H9 (cell line): ENCODE results near the gene FCMR. TPM values are rescaled to one million over a fixed set of nuclear protein-coding genes. Genes with fewer than 3 reads are reported as not detected.

ENCODE experiments used
- DNase-seq: peaks from one replicate; pipeline ENCODE4 v3.0.0-alpha.2; 2017
- H2AFZ ChIP-seq: one replicate; pipeline ENCODE4 v1.6.1; 2013; ENCODE audit warnings: mild to moderate bottlenecking, low read length, control low read depth, moderate library complexity
- H2AK5ac ChIP-seq: 2 replicates; pipeline ENCODE4 v1.6.1; 2013; ENCODE audit warnings: low read length, control low read depth, mixed read lengths; ENCODE audit not compliant: insufficient read length
- H2BK120ac ChIP-seq: one replicate; pipeline ENCODE4 v1.6.1; 2013; ENCODE audit warnings: low read depth, mild to moderate bottlenecking, low read length, control low read depth, inconsistent platforms; ENCODE audit not compliant: poor library complexity, severe bottlenecking
- H2BK12ac ChIP-seq: 2 replicates; pipeline ENCODE4 v1.6.1; 2013; ENCODE audit warnings: low read length, control low read depth, mixed read lengths, low read depth; ENCODE audit not compliant: insufficient read length
- H2BK15ac ChIP-seq: 2 replicates; pipeline ENCODE4 v1.6.1; 2013; ENCODE audit warnings: low read depth, low read length, control low read depth
- H2BK20ac ChIP-seq: one replicate; pipeline ENCODE4 v1.6.1; 2013; ENCODE audit warnings: low read depth, mild to moderate bottlenecking, low read length, control low read depth, inconsistent platforms; ENCODE audit not compliant: poor library complexity, severe bottlenecking
- H2BK5ac ChIP-seq: 2 replicates; pipeline ENCODE4 v1.6.1; 2013; ENCODE audit warnings: low read length, control low read depth, mixed read lengths; ENCODE audit not compliant: insufficient read length
- H3K14ac ChIP-seq: 2 replicates; pipeline ENCODE4 v1.6.1; 2013; ENCODE audit warnings: low read length, control low read depth; ENCODE audit not compliant: insufficient read depth
- H3K18ac ChIP-seq: 2 replicates; pipeline ENCODE4 v1.6.1; 2013; ENCODE audit warnings: low read depth, mild to moderate bottlenecking, mixed read lengths, low read length, control low read depth; ENCODE audit not compliant: insufficient read length
- H3K23ac ChIP-seq: 2 replicates; pipeline ENCODE4 v1.6.1; 2013; ENCODE audit warnings: low read length, control low read depth, mixed read lengths, low read depth; ENCODE audit not compliant: insufficient read length
- H3K23me2 ChIP-seq: 2 replicates; pipeline ENCODE4 v1.6.1; 2013; ENCODE audit warnings: low read depth, mild to moderate bottlenecking, mixed read lengths, low read length, control low read depth; ENCODE audit not compliant: insufficient read length, poor library complexity, severe bottlenecking
- H3K27ac ChIP-seq: 2 replicates; pipeline ENCODE4 v1.5.1; 2013; ENCODE audit warnings: low read length, control low read depth, mixed read lengths, low read depth; ENCODE audit not compliant: insufficient read length
- H3K27me3 ChIP-seq: 2 replicates; pipeline ENCODE4 v1.6.1; 2013; ENCODE audit warnings: low read length, control low read depth, inconsistent platforms; ENCODE audit not compliant: insufficient read depth
- H3K4ac ChIP-seq: 2 replicates; pipeline ENCODE4 v1.6.1; 2013; ENCODE audit warnings: low read depth, mild to moderate bottlenecking, control low read depth, inconsistent platforms, low read length, moderate library complexity
- H3K4me1 ChIP-seq: 2 replicates; pipeline ENCODE4 v1.6.1; 2013; ENCODE audit warnings: low read length, control low read depth, inconsistent platforms; ENCODE audit not compliant: insufficient read depth
- H3K4me2 ChIP-seq: 2 replicates; pipeline ENCODE4 v1.6.1; 2013; ENCODE audit warnings: low read length, control low read depth, mixed read lengths; ENCODE audit not compliant: insufficient read length, insufficient read depth
- H3K56ac ChIP-seq: 2 replicates; pipeline ENCODE4 v1.6.1; 2013; ENCODE audit warnings: low read depth, mild to moderate bottlenecking, mixed read lengths, low read length, control low read depth; ENCODE audit not compliant: insufficient read length
- H3K79me1 ChIP-seq: 2 replicates; pipeline ENCODE4 v1.6.1; 2013; ENCODE audit warnings: low read depth, mild to moderate bottlenecking, moderate library complexity, low read length, control low read depth, inconsistent platforms; ENCODE audit not compliant: insufficient read depth, poor library complexity, severe bottlenecking
- H3K79me2 ChIP-seq: 2 replicates; pipeline ENCODE4 v1.6.1; 2013; ENCODE audit warnings: low read length, control low read depth, inconsistent platforms; ENCODE audit not compliant: insufficient read depth
- H3K9ac ChIP-seq: 2 replicates; pipeline ENCODE4 v1.6.1; 2013; ENCODE audit warnings: low read length, control low read depth, mixed read lengths; ENCODE audit not compliant: insufficient read length; ENCODE audit errors: extremely low read depth
- H3K9me3 ChIP-seq: one replicate; pipeline ENCODE4 v1.6.1; 2013; ENCODE audit warnings: low read depth, low read length, inconsistent platforms; ENCODE audit not compliant: control insufficient read depth
- H3T11ph ChIP-seq: one replicate; pipeline ENCODE4 v1.6.1; 2013; ENCODE audit warnings: mild to moderate bottlenecking, low read length, control low read depth, inconsistent platforms
- H4K20me1 ChIP-seq: one replicate; pipeline ENCODE4 v1.6.1; 2013; ENCODE audit not compliant: control insufficient read depth, insufficient read length, insufficient read depth
- H4K5ac ChIP-seq: 2 replicates; pipeline ENCODE4 v1.6.1; 2013; ENCODE audit warnings: low read depth, mild to moderate bottlenecking, mixed read lengths, low read length, control low read depth; ENCODE audit not compliant: insufficient read length
- H4K8ac ChIP-seq: replicated peaks from 2 replicates; pipeline ENCODE4 v1.6.1; 2013; ENCODE audit warnings: low read length, control low read depth, mixed read lengths, low read depth; ENCODE audit not compliant: insufficient read length
- H4K91ac ChIP-seq: 2 replicates; pipeline ENCODE4 v1.6.1; 2013; ENCODE audit warnings: low read depth, mild to moderate bottlenecking, moderate library complexity, mixed read lengths, low read length, control low read depth; ENCODE audit not compliant: insufficient read length
- H3K27ac Mint-ChIP-seq, 3 experiments: 2 replicates in 2 of 3; 3 replicates in 1 of 3; pipeline ENCODE4 v1.8.0; 2020 to 2021; ENCODE audit warnings: mixed read lengths in 3 of 3, mild to moderate bottlenecking in 1 of 3, moderate library complexity in 1 of 3
- H3K27me3 Mint-ChIP-seq: 2 replicates; pipeline ENCODE4 v1.8.0; 2021; ENCODE audit warnings: low read depth, mild to moderate bottlenecking, moderate library complexity, mixed read lengths
- H3K36me3 Mint-ChIP-seq, 3 experiments: 2 replicates in 2 of 3; 3 replicates in 1 of 3; pipeline ENCODE4 v1.8.0; 2020 to 2021; ENCODE audit warnings: low read depth in 3 of 3, mixed read lengths in 3 of 3; ENCODE audit not compliant: insufficient read depth in 1 of 3
- H3K4me1 Mint-ChIP-seq, 2 experiments: 2 replicates each; pipeline ENCODE4 v1.8.0; 2020; ENCODE audit warnings: mixed read lengths in 2 of 2
- H3K4me3 Mint-ChIP-seq, 2 experiments: 2 replicates in 1 of 2; 3 replicates in 1 of 2; pipeline ENCODE4 v1.8.0; 2020 to 2021; ENCODE audit warnings: mild to moderate bottlenecking in 2 of 2, mixed read lengths in 2 of 2, moderate library complexity in 1 of 2
- H3K9me3 Mint-ChIP-seq, 2 experiments: 2 replicates in 1 of 2; 3 replicates in 1 of 2; pipeline ENCODE4 v1.8.0; 2020; ENCODE audit warnings: mild to moderate bottlenecking in 2 of 2, mixed read lengths in 2 of 2, moderate library complexity in 1 of 2
- CTCF ChIP-seq: fragments of 200-600 bp; sonication (generic); conservative IDR thresholded peaks from 3 replicates; pipeline ENCODE4 v1.8.0; 2021; ENCODE audit warnings: antibody characterized with exemption, mild to moderate bottlenecking
- WGBS: extraction: QIAGEN DNeasy Blood & Tissue Kit; methylation state at CpG from one replicate; pipeline ENCODE4 v1.1.7; 2013; ENCODE audit warnings: missing lambda C conversion rate, low lambda C conversion rate, mixed read lengths; ENCODE audit not compliant: insufficient read length; ENCODE audit errors: extremely low coverage; 5-methylcytosine and 5-hydroxymethylcytosine counted together
- total RNA-seq: library from RNA; stranded (reverse); gene quantifications from 2 replicates; pipeline ENCODE4 v1.2.1, GENCODE V29; 2021

FCMR gene
- total RNA-seq, 1 experiment from 2014 or later: not detected

GRCh38 chr1:206883876-206884275 lies 37.9 kb downstream of the FCMR start:
- no peak overlapping the region for H3K4me2 ChIP-seq

More at GRCh38 chr1:206883876-206884275, 37.9 kb downstream of the FCMR start:
- no peaks in the 10 kb centered on the region for H3K23me2 ChIP-seq
- no peaks in the 10 kb centered on the region for H3K79me2 ChIP-seq
- H3K27me3 Mint-ChIP-seq: peaks cover 3% of the 10 kb centered on the region
- H3K9me3 Mint-ChIP-seq: peaks cover 6 to 13% of the 10 kb centered on the region in 2 experiments
- no peak for TF ChIP-seq CTCF
- no peak overlapping the region for H4K8ac ChIP-seq
- no peak overlapping the region for H3K23ac ChIP-seq
- no peak for DNase-seq
- no peak overlapping the region for H2AK5ac ChIP-seq
- no peak overlapping the region for H2BK120ac ChIP-seq
- H3K36me3 Mint-ChIP-seq: peaks cover 0 to 5% (median 0%) of the 10 kb centered on the region in 3 experiments; a peak in 1 of 7 replicates
- no peak overlapping the region for H2AFZ ChIP-seq
- H3K27me3 ChIP-seq: no peaks in the 10 kb centered on the region
- H3K4ac ChIP-seq: no peak overlapping the region
- no peak overlapping the region for H2BK15ac ChIP-seq
- no peaks in the 10 kb centered on the region for H3K9me3 ChIP-seq
- H3K4me1 ChIP-seq: no peaks in the 10 kb centered on the region
- no peak overlapping the region for H4K91ac ChIP-seq
- no peak overlapping the region for H2BK5ac ChIP-seq
- no peak overlapping the region for H3K4me3 Mint-ChIP-seq
- H2BK12ac ChIP-seq: no peak overlapping the region
- no peak overlapping the region for H3K18ac ChIP-seq
- H3K27ac Mint-ChIP-seq: no peak overlapping the region
- H3T11ph ChIP-seq: no peak overlapping the region
- H4K5ac ChIP-seq: no peak overlapping the region
- no peaks in the 10 kb centered on the region for H3K4me1 Mint-ChIP-seq
- H3K9ac ChIP-seq: no peak overlapping the region
- no peak overlapping the region for H3K14ac ChIP-seq
- WGBS: no CpG with 5 or more reads among the region's 2 CpGs
- no peaks in the 10 kb centered on the region for H3K79me1 ChIP-seq
- H3K27ac ChIP-seq: no peak overlapping the region
- no peak overlapping the region for H2BK20ac ChIP-seq
- no peaks in the 10 kb centered on the region for H4K20me1 ChIP-seq
- no peak overlapping the region for H3K56ac ChIP-seq
